HEK293 (cell line): ENCODE data around the gene FAM107A.

Source experiments
- CTCF ChIP-seq: fragments of 450-650 bp; formaldehyde crosslinking; IDR thresholded peaks from 2 replicates; pipeline ENCODE4 v1.5.1; 2016; ENCODE audit warnings: missing biosample characterization, missing genetic modification characterization
- PATZ1 ChIP-seq: fragments of 450-650 bp; formaldehyde crosslinking; IDR thresholded peaks from 2 replicates; pipeline ENCODE4 v1.5.1; 2016; ENCODE audit warnings: missing biosample characterization, missing genetic modification characterization
- PRDM4 ChIP-seq: fragments of 450-650 bp; formaldehyde crosslinking; IDR thresholded peaks from 2 replicates; pipeline ENCODE4 v1.5.1; 2017; ENCODE audit warnings: missing biosample characterization, missing genetic modification characterization
- ZNF155 ChIP-seq: fragments of 450-650 bp; formaldehyde crosslinking; IDR thresholded peaks from 2 replicates; pipeline ENCODE4 v1.5.1; 2016; ENCODE audit warnings: missing biosample characterization, missing genetic modification characterization
- ZNF280C ChIP-seq: fragments of 450-650 bp; formaldehyde crosslinking; IDR thresholded peaks from 2 replicates; pipeline ENCODE4 v1.5.1; 2016; ENCODE audit warnings: missing biosample characterization, missing genetic modification characterization

GRCh38 chr3:58531956-58532355 lies 45.2 kb downstream of the FAM107A start:
- TF ChIP-seq CTCF (tag by site-specific recombination) = no peak
- TF ChIP-seq ZNF280C = no peak
- no peak for TF ChIP-seq PATZ1
- TF ChIP-seq ZNF155 (tag by site-specific recombination) = no peak
- no peak for TF ChIP-seq PRDM4
